ENCODE data around the gene MDFIC. TPM values are rescaled to one million over a fixed set of nuclear protein-coding genes. Genes with fewer than 3 reads are reported as not detected.

Gene MDFIC, protein sequence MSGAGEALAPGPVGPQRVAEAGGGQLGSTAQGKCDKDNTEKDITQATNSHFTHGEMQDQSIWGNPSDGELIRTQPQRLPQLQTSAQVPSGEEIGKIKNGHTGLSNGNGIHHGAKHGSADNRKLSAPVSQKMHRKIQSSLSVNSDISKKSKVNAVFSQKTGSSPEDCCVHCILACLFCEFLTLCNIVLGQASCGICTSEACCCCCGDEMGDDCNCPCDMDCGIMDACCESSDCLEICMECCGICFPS
- polyA plus RNA-seq (2013), result 11.1 and 11.3 TPM in 2 replicates

DNA sequence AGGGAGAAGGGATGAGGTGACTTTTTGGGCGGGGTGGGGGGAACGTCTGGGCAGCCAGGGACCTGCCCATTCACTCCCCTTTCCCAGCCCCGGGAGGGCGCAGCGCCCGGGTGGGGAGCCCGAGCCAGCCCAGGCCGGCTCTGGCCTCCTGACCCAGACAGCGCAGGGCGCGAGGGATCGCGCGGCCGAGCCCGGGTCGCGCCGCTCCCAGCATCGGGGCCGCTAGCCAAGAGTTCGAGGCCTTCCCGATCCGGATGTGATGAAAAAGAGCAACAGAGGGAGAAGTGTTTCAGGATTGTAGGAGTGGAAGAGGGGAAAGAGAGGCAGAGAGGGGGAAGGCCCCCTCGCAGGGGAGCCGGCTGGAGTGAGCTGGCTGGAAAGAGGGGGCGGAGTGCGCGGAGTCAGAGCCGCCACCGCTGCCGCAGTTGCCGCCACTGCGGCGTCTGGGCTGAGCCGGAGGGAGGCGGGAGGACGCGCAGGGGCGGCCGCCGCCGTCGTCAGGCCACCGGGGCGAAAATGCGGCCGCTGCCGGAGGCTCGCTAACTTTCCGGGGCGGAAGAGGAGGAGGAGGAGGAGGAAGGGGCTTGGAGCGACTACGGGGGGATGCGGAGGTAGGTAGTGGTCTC lies at the start of gene MDFIC:
TSS of gene MDFIC (plus strand) at position 69 of the 626 bp plus-strand sequence. CDS start 940 bp downstream, outside the sequence.
- H2BK5ac ChIP-seq (ENCODE audit: low read depth, low read length, poor library complexity), result peak within 1 kb of the TSS; percentile 74

DNA sequence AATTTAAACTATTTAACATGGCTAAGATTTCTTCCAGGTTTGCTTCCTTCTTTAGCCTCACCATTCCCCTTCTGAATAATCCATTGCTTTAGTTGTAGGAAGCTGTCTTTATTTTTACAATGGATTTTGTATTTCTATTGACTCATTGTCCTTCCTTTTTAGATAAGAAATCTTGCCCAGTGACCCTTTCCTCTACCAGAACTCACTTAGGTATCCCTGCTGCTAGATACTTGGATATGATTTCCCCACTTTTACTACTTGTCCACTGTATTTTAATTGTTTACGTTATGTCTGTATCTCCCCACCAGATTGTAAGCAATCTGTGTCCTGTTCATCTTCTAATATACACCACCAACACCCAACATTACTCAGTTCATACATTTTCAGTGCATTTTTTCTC lies 47.7 kb upstream of the MDFIC start:
- H2BK5ac ChIP-seq (ENCODE audit: low read depth, low read length, poor library complexity), result no peak overlapping the region
- H3K4ac ChIP-seq (ENCODE audit: low read depth, low read length), result no peak overlapping the region
- no peak overlapping the region for H3K23ac ChIP-seq (ENCODE audit: low read length)
- H4K12ac ChIP-seq (ENCODE audit: low read depth, low read length), result no peak overlapping the region
- H3K27ac ChIP-seq (ENCODE audit: low read depth, low read length), result no peak overlapping the region
- no peak overlapping the region for H2AFZ ChIP-seq (ENCODE audit: insufficient read depth, low read length, poor library complexity)
- no peak overlapping the region for H4K91ac ChIP-seq (ENCODE audit: low read depth, low read length)
- H3K79me1 ChIP-seq (ENCODE audit: low read length), result no peaks in the 10 kb centered on the region
- no peak overlapping the region for H3K4me2 ChIP-seq (ENCODE audit: low read length)
- H3K4me3 ChIP-seq (ENCODE audit: low read depth, low read length), result no peak overlapping the region
- DNase-seq, result no peak
- H3K9ac ChIP-seq (ENCODE audit: low read length), result no peak overlapping the region
- H3K9me3 ChIP-seq (ENCODE audit: insufficient read depth, low read depth, low read length), result no peaks in the 10 kb centered on the region
- H3K4me1 ChIP-seq (ENCODE audit: control insufficient read depth in 1 of 2, insufficient read depth in 2 of 2, low read length in 2 of 2), result no peaks in the 10 kb centered on the region
- WGBS (ENCODE audit: extremely low coverage, insufficient coverage, insufficient read length), result no CpG with 5 or more reads among the region's 1 CpG
- H4K8ac ChIP-seq (ENCODE audit: low read depth, low read length), result no peak overlapping the region
- no peak overlapping the region for H3K18ac ChIP-seq (ENCODE audit: low read length)
- no peak overlapping the region for H2AK5ac ChIP-seq (ENCODE audit: low read length)
- H3K36me3 ChIP-seq (ENCODE audit: control insufficient read depth in 1 of 2, insufficient read depth in 2 of 2, low read length in 2 of 2), result no peaks in the 10 kb centered on the region
- no peak overlapping the region for H2BK120ac ChIP-seq (ENCODE audit: insufficient read depth, low read length, poor library complexity)
- H3K14ac ChIP-seq (ENCODE audit: low read length), result no peak overlapping the region
- H2BK12ac ChIP-seq (ENCODE audit: low read length), result no peak overlapping the region
- no peaks in the 10 kb centered on the region for H3K27me3 ChIP-seq (ENCODE audit: insufficient read depth, low read length)
- H3K79me2 ChIP-seq (ENCODE audit: control insufficient read depth, insufficient read depth, low read length, poor library complexity), result no peaks in the 10 kb centered on the region

More for the DNA sequence above, at the start of gene MDFIC:
- Histone ChIP-seq H3K4me2 (ENCODE audit: low read length) (peak within 1 kb of the TSS; percentile 88), H3K23ac (ENCODE audit: low read length) (no peak within 1 kb of the TSS), H3K4ac (ENCODE audit: low read depth, low read length) (peak within 1 kb of the TSS; percentile 60), H3K4me3 (ENCODE audit: low read depth, low read length) (peak within 1 kb of the TSS; percentile 84), H4K8ac (ENCODE audit: low read depth, low read length) (peak within 1 kb of the TSS; percentile 91), H4K12ac (ENCODE audit: low read depth, low read length) (peak within 1 kb of the TSS; percentile 94), H3K79me1 (ENCODE audit: low read length) (peaks cover 13% of the 10 kb centered on the region), H3K9me3 (ENCODE audit: insufficient read depth, low read depth, low read length) (no peaks in the 10 kb centered on the region), H3K79me2 (ENCODE audit: control insufficient read depth, insufficient read depth, low read length, poor library complexity) (peaks cover 6% of the 10 kb centered on the region), H3K18ac (ENCODE audit: low read length) (peak within 1 kb of the TSS; percentile 97), H4K91ac (ENCODE audit: low read depth, low read length) (peak within 1 kb of the TSS; percentile 87), H3K27ac (ENCODE audit: low read depth, low read length) (peak within 1 kb of the TSS; percentile 46), H3K9ac (ENCODE audit: low read length) (peak within 1 kb of the TSS; percentile 82), H3K4me1 (ENCODE audit: control insufficient read depth in 1 of 2, insufficient read depth in 2 of 2, low read length in 2 of 2) (peaks cover 0 to 3% of the 10 kb centered on the region in 2 experiments), H3K14ac (ENCODE audit: low read length) (peak within 1 kb of the TSS; percentile 79), H3K36me3 (ENCODE audit: control insufficient read depth in 1 of 2, insufficient read depth in 2 of 2, low read length in 2 of 2) (no peaks in the 10 kb centered on the region), H2BK120ac (ENCODE audit: insufficient read depth, low read length, poor library complexity) (peak within 1 kb of the TSS; percentile 82), H3K27me3 (ENCODE audit: insufficient read depth, low read length) (no peaks in the 10 kb centered on the region), H2AK5ac (ENCODE audit: low read length) (no peak within 1 kb of the TSS), H2BK12ac (ENCODE audit: low read length) (peak within 1 kb of the TSS; percentile 76), H2AFZ (ENCODE audit: insufficient read depth, low read length, poor library complexity) (peak within 1 kb of the TSS; percentile 24)
- DNase-seq, result peak; percentile 6 to 51
- WGBS (ENCODE audit: extremely low coverage, insufficient coverage, insufficient read length), result no CpG with 5 or more reads among the region's 55 CpGs

DNA sequence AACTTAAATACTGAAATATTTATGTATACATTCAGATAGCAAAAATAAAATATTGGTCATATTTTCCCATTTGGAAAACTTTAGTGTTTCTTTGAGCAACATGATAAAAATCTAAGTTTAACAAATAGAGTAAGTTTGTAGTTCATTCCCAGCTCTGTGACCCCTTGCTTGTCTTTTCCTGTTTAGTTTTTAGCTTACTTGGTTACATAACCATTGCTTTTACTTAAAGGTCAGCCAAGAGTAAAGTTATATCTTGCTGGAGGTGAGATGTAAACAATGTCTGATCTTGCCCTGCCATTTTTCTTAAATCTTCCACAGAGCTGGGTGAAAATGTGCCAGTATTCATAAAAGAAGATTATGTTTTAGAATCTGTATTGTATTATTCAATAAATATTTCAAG lies 46.7 kb upstream of the MDFIC start:
- no peak for DNase-seq
- Histone ChIP-seq H3K79me1 (ENCODE audit: low read length) (no peaks in the 10 kb centered on the region), H3K23ac (ENCODE audit: low read length) (no peak overlapping the region), H3K4me2 (ENCODE audit: low read length) (no peak overlapping the region), H2BK120ac (ENCODE audit: insufficient read depth, low read length, poor library complexity) (no peak overlapping the region), H3K4me3 (ENCODE audit: low read depth, low read length) (no peak overlapping the region), H2BK5ac (ENCODE audit: low read depth, low read length, poor library complexity) (no peak overlapping the region), H3K27me3 (ENCODE audit: insufficient read depth, low read length) (no peaks in the 10 kb centered on the region), H2AFZ (ENCODE audit: insufficient read depth, low read length, poor library complexity) (no peak overlapping the region), H2BK12ac (ENCODE audit: low read length) (no peak overlapping the region), H3K9me3 (ENCODE audit: insufficient read depth, low read depth, low read length) (no peaks in the 10 kb centered on the region), H3K27ac (ENCODE audit: low read depth, low read length) (no peak overlapping the region), H3K18ac (ENCODE audit: low read length) (no peak overlapping the region), H2AK5ac (ENCODE audit: low read length) (no peak overlapping the region), H3K14ac (ENCODE audit: low read length) (no peak overlapping the region), H3K79me2 (ENCODE audit: control insufficient read depth, insufficient read depth, low read length, poor library complexity) (no peaks in the 10 kb centered on the region), H3K4ac (ENCODE audit: low read depth, low read length) (no peak overlapping the region), H3K4me1 (ENCODE audit: control insufficient read depth in 1 of 2, insufficient read depth in 2 of 2, low read length in 2 of 2) (no peaks in the 10 kb centered on the region), H3K9ac (ENCODE audit: low read length) (no peak overlapping the region), H4K12ac (ENCODE audit: low read depth, low read length) (no peak overlapping the region), H3K36me3 (ENCODE audit: control insufficient read depth in 1 of 2, insufficient read depth in 2 of 2, low read length in 2 of 2) (no peaks in the 10 kb centered on the region), H4K8ac (ENCODE audit: low read depth, low read length) (no peak overlapping the region), H4K91ac (ENCODE audit: low read depth, low read length) (no peak overlapping the region)

DNA sequence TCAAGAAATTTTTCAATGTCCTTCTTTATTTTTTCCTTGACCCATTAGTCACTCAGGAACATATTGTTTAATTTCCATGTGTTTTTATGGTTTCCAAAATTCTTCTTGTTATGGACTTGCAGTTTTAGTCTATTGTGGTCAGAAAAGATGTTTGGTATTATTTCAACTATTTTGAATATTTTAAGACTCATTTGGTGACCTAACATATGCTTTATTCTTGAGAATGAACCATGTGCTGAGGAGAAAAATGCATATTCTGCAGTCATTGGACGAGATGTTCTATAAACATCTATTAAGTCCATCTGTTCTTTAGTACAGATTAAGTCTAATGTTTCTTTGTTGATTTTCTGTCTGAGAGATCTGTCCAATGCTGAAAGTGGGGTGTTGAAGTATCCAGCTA lies 42.3 kb upstream of the MDFIC start:
- H3K27me3 ChIP-seq (ENCODE audit: insufficient read depth, low read length), result no peaks in the 10 kb centered on the region
- no CpG with 5 or more reads among the region's 1 CpG for WGBS (ENCODE audit: extremely low coverage, insufficient coverage, insufficient read length)
- H3K4ac ChIP-seq (ENCODE audit: low read depth, low read length), result no peak overlapping the region

More for the DNA sequence above, 42.3 kb upstream of the MDFIC start:
- Histone ChIP-seq H3K36me3 (ENCODE audit: control insufficient read depth in 1 of 2, insufficient read depth in 2 of 2, low read length in 2 of 2) (no peaks in the 10 kb centered on the region), H3K18ac (ENCODE audit: low read length) (no peak overlapping the region), H2AK5ac (ENCODE audit: low read length) (no peak overlapping the region), H2BK5ac (ENCODE audit: low read depth, low read length, poor library complexity) (no peak overlapping the region), H4K8ac (ENCODE audit: low read depth, low read length) (no peak overlapping the region), H3K4me3 (ENCODE audit: low read depth, low read length) (no peak overlapping the region), H2AFZ (ENCODE audit: insufficient read depth, low read length, poor library complexity) (no peak overlapping the region), H4K12ac (ENCODE audit: low read depth, low read length) (no peak overlapping the region), H3K79me2 (ENCODE audit: control insufficient read depth, insufficient read depth, low read length, poor library complexity) (no peaks in the 10 kb centered on the region), H3K9ac (ENCODE audit: low read length) (no peak overlapping the region), H3K23ac (ENCODE audit: low read length) (no peak overlapping the region), H3K4me1 (ENCODE audit: control insufficient read depth in 1 of 2, insufficient read depth in 2 of 2, low read length in 2 of 2) (no peaks in the 10 kb centered on the region), H3K9me3 (ENCODE audit: insufficient read depth, low read depth, low read length) (no peaks in the 10 kb centered on the region), H4K91ac (ENCODE audit: low read depth, low read length) (no peak overlapping the region), H2BK12ac (ENCODE audit: low read length) (no peak overlapping the region), H3K27ac (ENCODE audit: low read depth, low read length) (no peak overlapping the region), H2BK120ac (ENCODE audit: insufficient read depth, low read length, poor library complexity) (no peak overlapping the region), H3K79me1 (ENCODE audit: low read length) (peaks cover 1% of the 10 kb centered on the region), H3K4me2 (ENCODE audit: low read length) (no peak overlapping the region), H3K14ac (ENCODE audit: low read length) (no peak overlapping the region)
- no peak for DNase-seq

All from trophoblast cell (in vitro differentiated cells and primary cell).